A549 treated with CORT108297 at 1 μM for 4 hours (cell line): ENCODE measurements around the gene CFC1B. TPM values are rescaled to one million over a fixed set of nuclear protein-coding genes. Genes with fewer than 3 reads are reported as not detected.

ENCODE experiments used
- total RNA-seq: library from RNA; stranded (reverse); fragments of 200-300 nt; extraction: Qiagen RNA extraction; gene quantifications from 5 replicates; pipeline ENCODE4 v1.2.3, GENCODE V29; 2022

Gene CFC1B
- total RNA-seq, result not detected in 5 replicates

DNA sequence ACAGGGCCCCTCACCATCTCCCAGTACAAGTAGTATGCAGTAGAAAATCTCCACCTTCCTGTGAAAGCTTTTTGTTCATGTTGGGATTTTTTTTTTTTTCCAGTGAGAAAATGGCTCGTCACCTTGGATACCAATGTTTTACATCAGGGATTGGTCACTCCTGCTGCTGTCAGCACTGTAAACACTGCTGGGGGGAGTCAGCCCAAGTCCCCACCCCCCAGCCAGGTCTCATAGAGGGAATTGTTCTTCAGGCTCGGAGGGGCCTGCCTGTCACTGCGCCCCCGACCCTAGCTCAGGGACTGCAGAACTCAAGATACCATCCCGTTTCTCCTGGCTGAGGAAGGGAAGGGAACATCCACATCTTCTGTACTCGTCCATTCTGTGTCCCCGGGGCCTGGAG is at the start of gene CFC1B:
TSS of gene CFC1B (plus strand) at position 231 of the 400 bp plus-strand sequence. CDS start 263 bp downstream, outside the sequence.

DNA sequence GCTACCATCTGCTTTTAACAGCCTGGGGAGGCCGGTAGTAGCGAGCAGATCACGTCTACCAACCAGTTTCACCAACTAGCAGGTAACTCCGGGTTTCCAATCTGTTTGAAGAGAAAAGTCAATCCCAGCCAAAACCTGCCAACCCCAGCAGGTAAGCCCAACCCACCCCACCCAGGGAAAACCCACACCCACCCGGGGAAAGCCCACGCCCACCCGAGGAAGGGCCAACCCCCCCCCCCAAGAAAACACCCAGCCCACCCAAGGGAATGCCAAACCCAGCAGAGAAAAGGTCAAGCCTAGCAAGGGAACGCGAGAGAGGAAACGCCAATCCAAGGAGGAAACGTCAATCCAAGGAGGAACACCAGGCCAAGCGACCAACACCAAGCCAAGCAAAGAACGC is 11.8 kb upstream of the CFC1B start, which contains the start of gene POTEI:
TSS of gene POTEI (minus strand) at position 101 of the 400 bp plus-strand sequence. CDS start at position 8, 93 bp downstream.

Other genes with a start within 250 kb of the CFC1B start
- gene IMP4, start 178.3 kb upstream of the CFC1B start, total RNA-seq, result 141 to 179 TPM (median 167 TPM) in 5 replicates
- 25.8 to 31.0 TPM (median 28.8 TPM) in 5 replicates for gene PTPN18, start 165.2 kb upstream of the CFC1B start, total RNA-seq
- 0.01 TPM in 2 of 5 replicates, not detected in the others for gene POTEI, start 11.9 kb upstream of the CFC1B start, total RNA-seq
- gene CFC1, start 78.4 kb downstream of the CFC1B start, total RNA-seq, result not detected in 5 replicates
- not detected in 5 replicates for gene POTEJ, start 90.2 kb downstream of the CFC1B start, total RNA-seq
- gene GPR148, start 207.8 kb downstream of the CFC1B start, total RNA-seq, result not detected in 5 replicates
- gene AMER3, start 234.3 kb downstream of the CFC1B start, total RNA-seq, result not detected in 5 replicates